NCI-H1436 (cell line): ENCODE results near the gene GJB1.

Experiments
- DNase-seq: peaks from one replicate; lab custom pipeline; 2025; lab: John Stamatoyannopoulos, UW

The GJB1 gene

DNA sequence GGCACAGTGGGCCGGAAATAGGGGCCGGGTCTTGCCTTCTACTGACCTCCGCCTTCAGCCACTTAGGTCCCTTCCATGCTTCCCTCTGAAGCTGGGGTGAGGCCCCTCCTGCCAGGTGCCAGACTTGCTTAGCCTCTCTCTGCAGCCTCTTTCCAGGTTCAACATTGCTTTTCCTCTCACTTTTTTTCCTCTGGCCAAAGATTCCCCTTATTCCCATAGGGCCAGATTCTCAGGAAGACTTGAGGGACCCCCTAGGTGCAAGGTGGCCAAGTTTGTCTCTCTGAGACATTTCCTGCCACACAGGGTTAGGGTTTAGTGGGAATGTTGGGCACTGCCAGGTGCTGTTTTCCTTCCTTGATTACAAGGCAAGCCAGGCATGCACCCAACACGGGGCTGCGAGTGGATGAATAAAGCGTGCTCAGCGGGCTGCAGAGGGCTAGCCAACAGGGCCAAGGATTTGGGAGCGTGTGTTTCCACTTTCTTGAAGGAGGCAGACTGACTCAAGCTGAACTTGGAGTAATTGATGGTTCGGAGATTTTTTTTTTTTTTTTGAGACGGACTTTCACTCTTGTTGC lies 7.6 kb upstream of the GJB1 start:
- DNase-seq = no peak

DNA sequence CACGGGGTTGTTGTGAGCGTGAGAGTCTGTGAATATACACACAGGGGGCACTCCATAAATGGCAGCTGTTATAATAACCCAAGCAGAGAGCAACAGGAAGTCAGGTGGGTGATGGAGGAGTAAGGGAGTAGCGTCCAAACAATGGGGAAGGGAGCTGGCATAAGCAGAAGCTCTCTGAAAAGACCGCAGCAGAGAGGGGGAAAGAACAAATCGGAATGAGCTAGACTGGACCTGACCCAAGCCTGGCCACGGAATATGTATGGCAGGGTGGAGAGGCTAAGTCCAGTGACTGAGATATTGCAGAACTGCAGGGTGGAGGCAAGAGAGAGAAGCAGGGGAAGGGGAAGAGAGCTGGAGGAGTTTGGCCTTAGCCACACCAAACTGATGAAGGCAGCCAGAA lies 6.5 kb upstream of the GJB1 start:
- DNase-seq = peak; percentile 79

DNA sequence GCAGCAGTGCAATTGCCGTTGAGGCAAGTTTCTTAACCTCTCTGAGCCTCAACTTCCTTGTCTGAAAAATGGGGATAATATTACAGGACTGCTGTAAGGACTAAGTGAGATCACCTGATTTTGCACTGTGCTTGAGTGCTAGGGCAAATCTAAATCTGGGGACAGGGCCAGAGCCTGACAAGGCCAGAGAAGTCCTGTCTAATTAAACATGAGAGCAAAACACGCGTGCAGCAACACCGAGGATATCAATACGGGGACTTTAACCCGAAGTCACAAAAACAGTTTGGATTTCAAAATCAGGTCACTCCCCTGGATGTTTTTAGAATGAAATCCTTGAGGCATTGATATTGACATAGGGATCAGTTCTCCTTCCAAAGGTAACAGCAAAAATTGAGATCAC lies 5.7 kb upstream of the GJB1 start:
- DNase-seq = peak; percentile 6

DNA sequence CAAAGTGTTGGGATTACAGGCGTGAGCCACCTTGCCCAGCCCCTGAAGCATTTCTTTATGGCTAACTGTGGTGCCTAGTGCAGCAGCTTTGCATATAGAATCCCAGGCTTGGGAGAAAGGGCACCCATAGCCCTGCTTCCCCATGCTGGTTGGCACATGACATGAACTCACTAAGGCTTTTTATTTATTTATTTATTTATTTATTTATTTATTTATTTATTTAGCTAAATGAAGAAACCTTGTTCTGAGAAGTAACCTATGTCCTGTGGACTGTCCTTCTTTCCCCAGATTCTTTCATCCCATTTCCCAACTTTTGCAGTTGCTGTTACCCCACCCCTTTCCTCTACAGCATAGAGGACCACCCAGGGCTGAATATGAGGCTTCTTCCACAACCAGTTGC lies 1.9 kb upstream of the GJB1 start:
- DNase-seq = no peak

DNA sequence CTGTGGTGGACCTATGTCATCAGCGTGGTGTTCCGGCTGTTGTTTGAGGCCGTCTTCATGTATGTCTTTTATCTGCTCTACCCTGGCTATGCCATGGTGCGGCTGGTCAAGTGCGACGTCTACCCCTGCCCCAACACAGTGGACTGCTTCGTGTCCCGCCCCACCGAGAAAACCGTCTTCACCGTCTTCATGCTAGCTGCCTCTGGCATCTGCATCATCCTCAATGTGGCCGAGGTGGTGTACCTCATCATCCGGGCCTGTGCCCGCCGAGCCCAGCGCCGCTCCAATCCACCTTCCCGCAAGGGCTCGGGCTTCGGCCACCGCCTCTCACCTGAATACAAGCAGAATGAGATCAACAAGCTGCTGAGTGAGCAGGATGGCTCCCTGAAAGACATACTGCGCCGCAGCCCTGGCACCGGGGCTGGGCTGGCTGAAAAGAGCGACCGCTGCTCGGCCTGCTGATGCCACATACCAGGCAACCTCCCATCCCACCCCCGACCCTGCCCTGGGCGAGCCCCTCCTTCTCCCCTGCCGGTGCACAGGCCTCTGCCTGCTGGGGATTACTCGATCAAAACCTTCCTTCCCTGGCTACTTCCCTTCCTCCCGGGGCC lies 1.2 kb downstream of the GJB1 start:
- no peak for DNase-seq

DNA sequence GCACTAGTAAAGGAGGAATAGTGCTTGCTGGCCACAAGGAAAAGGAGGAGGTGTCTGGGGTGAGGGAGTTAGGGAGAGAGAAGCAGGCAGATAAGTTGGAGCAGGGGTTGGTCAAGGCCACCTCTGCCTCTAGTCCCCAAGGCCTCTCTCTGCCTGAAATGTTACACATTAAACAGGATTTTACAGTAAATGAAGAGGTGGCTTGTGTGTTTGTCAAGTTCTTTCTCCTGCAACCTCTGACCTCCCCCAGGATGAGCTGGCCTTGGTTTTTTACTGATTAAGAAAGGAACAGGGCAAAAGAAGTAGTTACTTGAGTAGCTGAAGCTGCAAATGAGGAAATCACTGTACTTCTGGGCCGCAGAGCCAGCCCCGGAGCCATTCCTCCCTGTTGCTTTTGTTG lies 2.0 kb downstream of the GJB1 start:
- no peak for DNase-seq

DNA sequence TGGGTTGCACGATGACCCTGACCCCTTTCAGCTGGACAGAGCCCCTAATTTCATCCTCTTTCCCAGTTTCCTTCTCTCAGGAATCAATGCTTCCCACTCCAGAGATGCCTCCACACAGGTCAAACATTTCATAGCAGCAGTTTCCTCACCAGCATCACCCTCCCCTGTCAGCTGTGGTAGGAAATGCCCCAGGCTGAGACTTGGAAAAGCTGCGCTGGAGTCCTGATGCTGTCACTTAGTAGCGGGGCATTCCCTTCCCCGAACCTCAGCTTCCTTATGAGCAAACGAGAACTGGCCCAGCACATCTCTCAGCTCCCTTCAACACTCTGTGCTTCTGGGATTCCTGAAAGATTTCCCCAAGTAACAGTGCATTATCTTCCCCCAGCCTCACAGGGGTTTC lies 2.7 kb downstream of the GJB1 start:
- DNase-seq = no peak

DNA sequence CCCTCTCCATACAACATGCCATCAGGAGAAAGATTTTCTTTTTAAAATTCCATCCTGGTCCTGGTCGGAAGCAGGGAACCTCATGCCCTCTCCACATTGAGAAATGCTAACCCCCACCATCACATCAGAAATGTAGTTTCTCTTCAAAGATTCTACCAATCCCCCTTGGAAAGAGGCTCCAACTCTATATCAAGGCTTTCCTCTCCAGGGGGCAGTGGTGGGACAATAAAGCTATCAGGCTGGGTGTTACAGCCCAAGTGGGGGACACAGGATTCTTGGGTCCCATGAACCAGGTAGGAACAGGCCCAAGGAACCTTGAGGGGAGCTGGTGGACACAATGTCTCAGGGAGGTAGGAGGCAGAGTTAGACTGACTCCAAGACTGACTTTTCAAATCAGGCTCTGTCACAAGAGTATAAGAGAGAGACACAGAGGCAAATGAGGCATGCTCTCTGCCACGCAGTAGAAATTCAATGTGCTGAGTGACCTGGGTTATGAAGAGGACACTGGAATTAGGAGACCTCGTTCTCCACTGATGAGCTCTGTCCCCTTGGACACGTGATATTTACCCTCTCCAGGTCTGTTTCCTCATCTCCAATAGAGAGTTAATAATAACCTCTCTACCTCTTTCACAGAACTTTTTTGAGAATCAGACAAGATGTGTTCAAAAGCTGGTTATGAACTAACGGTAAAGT lies 4.5 kb downstream of the GJB1 start:
- DNase-seq = no peak

DNA sequence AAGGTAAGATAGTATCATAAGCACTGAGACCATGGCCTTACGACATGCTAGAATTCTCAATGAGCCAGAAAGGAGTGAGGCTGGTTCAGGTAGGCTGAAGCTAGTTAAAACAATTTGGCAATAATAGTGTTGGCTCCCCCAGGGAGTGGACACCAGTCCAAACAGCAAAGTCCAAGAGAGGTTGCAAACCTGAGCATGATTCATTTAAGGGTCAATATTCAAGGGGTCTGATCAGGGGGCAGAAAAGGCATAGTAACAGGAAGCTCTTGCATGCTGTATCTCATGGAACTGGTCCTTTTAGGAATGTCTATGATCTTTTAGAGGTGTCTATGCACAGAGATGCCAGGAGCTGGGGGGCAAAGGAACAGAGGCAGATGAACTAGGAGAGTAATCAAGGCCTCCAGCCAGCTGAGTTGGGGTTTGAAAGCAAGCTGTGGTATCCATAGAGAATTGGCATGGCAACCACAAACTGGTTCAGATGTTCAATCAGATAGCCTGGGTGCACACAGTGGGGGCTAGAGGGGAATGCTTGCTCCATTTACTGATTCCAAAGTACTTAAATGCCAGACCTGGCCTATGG lies 5.1 kb downstream of the GJB1 start:
- DNase-seq = no peak

DNA sequence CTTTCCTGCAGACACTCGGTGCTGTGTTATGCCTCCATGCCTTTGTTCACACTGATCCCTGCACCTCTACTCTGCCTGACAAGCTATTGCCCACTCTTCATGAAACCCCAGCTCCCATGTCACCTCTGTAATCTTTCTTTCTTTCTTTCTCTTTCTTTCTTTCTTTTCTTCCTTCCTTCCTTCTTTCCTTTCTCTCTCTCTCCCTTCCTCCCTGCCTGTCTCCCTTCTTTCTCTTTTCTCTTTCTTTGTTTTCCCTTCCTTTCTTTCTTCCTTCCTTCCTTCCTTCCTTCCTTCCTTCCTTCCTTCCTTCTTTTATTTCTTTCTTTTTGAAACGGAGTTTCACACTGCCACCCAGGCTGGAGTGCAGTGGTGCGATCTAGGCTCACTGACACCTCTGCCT lies 12.5 kb downstream of the GJB1 start:
- DNase-seq = no peak

DNA sequence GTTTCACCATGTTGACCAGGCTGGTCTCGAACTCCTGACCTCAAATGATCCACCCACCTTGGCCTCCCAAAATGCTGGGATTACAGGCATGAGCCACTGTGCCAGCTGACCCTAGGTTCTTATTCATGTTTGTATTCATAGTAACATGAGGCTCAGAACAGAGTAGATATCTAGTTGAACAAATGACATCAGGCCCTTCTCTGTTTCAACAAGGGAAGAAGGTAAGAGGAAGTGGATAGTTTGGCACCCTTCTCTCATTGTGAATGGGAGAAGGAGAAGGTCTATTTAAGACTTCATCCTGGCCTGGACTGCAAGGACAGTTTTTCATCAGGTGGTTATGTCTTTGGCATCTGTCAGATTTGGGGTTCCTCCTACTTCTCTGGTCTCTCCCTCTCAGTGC lies 13.8 kb downstream of the GJB1 start:
- no peak for DNase-seq

DNA sequence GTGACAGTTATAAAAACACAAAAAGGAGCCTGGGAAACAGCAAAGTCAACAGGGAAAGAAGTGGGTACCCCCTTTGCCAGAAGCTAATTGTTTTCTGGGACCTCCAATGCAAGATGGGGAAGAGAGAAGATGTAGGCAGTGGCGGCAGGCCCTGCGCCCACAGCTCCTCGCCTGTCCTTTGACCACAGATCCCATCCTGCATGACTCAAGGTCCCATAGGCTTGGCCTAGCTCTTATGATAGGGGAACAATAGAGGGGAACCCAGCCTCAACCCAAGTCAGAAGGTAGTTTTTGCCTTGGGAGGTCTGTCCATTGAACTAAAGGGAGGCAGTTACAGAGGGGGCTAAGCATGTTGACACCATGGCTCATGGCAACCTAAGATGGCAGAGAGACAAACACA lies 16.8 kb downstream of the GJB1 start:
- no peak for DNase-seq

DNA sequence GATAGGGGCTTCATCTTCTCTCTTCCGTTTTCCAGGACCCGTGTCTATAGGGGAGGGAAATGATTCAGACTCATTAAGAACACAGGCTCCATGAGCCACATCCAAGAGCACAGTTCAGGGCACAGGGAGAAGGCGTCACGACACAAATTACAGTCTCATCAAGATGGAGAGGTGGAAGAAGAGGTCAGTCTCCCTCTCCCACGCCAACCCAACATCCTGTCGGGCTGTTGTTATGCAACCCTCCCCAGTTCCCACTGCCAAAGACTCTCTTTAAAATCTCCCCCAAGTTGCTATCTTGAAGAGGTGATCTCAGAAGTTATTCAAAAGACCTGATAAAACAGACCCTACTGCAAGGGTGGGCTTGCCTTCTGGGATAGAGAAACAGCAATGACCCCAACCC lies 18.3 kb downstream of the GJB1 start:
- no peak for DNase-seq

DNA sequence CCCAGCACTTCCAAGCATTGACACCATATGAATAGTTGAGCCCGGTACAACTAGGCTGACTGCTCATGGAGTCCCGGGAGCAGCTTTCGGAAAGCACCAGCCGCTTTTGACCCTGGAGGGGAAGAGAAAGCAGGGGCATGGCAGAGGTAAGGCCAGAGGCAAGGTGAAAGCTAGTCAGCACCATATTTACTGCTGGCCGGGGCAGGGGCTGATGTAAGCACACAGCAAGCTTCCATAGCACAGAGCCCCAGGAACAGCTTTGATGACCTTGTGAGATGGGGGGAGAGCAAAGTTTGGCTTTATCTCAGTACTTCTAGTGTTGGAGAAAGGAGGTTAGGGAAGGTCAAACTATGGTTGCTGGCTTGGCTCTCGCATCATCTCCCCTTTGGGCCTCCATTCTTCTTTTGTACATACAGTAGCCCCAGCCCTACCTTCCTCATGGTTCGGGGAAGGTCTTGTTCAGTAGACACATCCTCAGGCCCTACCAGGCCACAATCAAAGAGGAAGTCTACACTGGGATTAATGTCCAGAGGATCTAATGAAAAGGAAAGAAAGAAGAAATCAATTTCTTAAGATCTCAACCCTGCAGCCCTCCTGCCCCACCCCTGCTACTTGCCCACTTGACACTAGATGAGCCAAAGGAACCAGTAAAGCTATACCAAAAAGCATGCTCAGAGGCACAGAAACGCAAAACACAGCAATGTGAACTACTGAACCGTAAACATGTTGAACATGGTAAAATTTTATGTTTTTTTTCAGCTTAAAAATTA lies 21.5 kb downstream of the GJB1 start:
- no peak for DNase-seq

DNA sequence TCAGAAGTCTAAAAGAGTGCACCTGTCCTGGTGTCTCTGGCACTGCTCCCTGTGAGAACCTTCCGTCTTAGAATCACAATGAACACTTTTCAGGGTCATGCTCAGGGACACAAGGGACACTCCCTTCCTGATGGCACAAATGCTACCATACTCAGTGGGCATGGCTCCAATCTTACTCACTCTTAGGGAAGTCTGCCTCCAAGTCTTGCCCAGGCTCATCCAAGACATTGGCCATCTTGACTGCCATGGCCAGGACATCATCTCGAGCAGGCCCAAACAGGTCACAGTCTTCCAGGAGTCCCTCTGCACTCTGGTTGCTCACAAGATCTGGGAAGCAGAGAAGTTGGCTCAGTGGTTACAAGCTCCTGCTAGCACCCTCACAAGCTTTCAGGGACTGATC lies 22.1 kb downstream of the GJB1 start:
- DNase-seq = no peak

DNA sequence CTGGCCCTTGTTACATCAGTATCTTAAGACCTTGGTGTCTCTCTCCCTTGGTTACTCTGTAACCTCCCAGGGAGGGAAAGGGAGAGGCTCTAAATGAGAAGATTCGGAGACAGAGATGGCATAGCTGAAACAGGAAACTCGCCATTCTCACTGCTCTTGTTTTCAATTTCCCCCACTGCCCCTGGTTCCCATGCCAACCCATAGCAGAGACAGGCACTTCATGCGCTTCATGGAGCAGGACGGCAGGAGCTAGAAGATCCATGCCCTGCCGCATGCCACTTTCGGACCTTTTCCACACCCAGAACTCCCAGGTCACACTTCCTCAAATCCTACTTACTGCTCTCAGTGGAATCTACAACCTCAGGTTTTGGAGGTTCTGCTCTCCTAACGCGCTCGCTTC lies 27.8 kb downstream of the GJB1 start:
- no peak for DNase-seq

DNA sequence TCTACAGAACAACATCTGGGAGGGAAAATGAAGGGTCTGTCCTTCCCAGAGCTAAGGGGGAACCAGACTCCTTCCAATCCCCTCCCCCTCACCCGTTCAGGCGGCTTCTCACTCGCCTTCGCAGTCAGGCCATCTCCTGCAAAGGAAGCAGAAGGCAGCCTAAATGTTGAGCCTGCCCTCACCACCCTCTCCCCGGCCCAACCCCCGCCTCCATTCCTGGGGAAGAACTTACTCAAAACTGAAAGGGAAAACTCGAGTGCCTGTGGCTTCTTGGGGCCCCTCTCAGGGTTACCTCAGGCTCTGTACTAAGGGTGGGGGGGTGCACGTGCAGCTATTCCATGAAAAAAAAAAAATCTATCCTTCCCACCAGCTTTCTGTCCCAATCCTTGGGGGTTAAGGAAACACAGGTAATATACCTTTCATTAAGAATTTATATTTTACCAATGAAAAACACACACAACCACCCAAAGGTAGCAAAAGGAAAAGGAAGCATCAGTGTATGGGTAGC lies 28.5 kb downstream of the GJB1 start:
- DNase-seq = no peak

DNA sequence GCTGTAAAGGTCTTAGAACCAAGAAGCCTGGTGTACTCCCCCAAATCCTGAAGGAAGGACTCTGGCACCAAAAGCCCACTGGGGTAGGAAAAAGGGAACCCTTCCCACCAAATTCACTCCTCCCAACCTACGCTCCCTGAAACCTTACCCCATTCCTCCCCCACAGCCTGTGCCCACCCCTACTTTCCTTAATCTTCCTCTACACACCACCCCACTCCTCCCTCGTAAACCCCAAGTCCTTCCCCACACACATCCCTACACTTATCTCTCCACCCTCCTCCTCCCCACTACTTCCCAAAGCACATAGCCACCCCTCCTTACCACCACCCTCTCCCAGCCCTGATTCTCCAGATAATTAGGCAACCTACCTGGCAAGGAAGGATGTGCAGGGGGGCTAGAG lies 29.2 kb downstream of the GJB1 start:
- DNase-seq = no peak

DNA sequence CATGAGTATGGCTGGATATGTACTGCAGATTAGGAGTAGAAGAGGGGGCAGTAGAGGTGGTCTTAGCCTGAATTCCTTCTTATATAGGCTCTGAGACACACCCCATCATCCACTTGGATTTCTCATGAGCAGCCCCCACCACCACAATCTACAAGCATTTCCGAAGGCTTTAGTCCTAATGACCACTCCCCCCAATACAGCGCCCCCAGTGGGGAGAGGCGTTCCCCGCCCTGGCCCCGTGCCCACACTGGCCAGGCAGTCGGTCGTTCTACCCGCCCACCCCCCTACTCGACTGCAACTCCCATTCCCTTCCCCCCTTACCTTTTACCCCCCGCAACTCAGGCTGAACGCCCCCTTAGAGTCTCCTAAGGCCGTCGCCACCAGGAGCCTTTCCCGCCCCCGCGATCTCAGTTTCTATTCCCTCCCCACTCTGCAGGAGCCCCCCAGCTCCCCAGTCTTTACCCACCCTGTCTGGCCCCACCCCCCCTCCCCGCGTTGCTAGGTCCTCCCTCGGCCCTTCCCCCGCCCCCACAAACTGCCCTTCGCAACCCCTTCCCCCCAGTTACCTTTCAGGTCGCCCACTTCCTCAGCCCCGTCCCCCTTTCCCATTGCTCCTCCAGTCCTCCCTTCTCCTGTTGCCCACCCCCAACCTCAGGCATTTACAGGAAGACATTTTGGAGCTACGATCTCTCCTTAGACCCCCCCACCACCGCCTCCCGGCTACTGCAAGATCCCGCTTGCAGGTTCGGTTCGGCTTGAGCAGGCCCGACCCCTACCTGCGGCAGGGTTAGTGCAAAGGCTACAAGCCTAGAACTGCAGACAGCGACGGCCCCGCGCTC lies 30.4 kb downstream of the GJB1 start:
- DNase-seq = peak; percentile 50

DNA sequence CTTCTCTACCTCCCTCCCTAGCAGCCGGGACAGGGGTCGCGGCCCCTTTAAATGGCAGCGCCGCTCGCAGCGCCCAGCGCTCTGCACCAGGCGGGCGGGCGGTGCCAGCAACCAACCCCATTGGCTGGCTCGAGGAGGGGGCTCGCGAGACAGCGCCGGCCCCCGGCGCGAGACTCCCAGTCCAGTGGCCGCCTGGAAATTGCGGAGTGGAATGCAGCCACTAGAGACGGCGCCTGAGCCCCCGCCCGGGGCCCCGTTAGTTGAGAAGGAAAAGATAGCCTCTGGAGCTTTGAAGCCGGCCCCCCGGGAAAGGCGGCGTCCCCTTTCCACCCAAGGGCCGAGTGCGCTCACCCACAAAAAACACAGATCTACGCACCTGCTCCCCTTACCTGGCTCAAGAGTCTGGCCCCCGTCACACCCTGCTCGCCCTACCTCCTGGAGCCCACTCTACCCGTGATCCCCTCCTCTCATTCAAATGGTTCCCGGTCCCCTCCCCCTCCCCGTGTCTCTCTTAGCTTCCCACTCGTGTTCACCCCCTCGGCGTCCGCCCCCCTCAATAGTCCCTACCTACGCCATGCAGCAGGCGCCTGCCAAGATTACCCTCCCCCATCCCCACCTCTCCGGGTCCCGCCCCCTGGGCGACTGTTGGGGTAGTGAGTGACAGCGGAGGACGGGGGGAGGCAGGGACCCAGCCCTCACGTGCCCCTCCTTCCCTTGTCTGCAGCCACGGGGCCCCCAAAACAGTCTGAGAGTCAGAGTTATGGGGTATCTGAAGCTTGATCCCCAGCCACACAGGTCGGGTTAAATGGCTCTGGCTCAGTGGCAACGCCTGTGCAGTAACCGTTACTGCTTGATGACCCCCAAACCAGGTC lies 31.3 kb downstream of the GJB1 start, which contains the start of gene ZMYM3:
TSS of gene ZMYM3 (minus strand) at position 49 of the 872 bp plus-strand sequence. CDS start 885 bp downstream, outside the sequence.
- peak; percentile 91 for DNase-seq
